IMR-90 (cell line): ENCODE data around the gene ALPK3. TPM values are rescaled to one million over a fixed set of nuclear protein-coding genes. Genes with fewer than 3 reads are reported as not detected.

ENCODE experiments used
- ATAC-seq: fragments of 200-7000 bp; cut with Tn5 transposase; 2 replicates; pipeline ENCODE4 v1.9.1; 2020; ENCODE audit warnings: low read depth, mild to moderate bottlenecking, moderate library complexity
- BruUV-seq: library from RNA; stranded (reverse); fragments of 400-500 nt; replicated peaks from 2 replicates; lab custom pipeline; 2021; lab: Mats Ljungman, UMichigan
- CTCF ChIA-PET: fragments of 300-600 bp; formaldehyde crosslinking; extraction: SDS; loops from one replicate; lab custom pipeline; 2021; ENCODE audit warnings: antibody characterized with exemption; lab: Yijun Ruan, JAX
- POLR2A ChIA-PET: fragments of 300-600 bp; sonication (Branson Sonifier 250); formaldehyde crosslinking; loops from one replicate; lab custom pipeline; 2022; ENCODE audit warnings: antibody characterized with exemption; ENCODE audit not compliant: unreplicated experiment; lab: Charles Lee
- DNase-seq: peaks from one replicate; pipeline ENCODE4 v3.0.0; 2013
- H2AFZ ChIP-seq: replicated peaks from 2 replicates; pipeline ENCODE3; 2013; ENCODE audit warnings: low read length, mild to moderate bottlenecking; ENCODE audit not compliant: poor library complexity
- H2AK5ac ChIP-seq: 2 replicates; pipeline ENCODE4 v1.6.1; 2013; ENCODE audit warnings: low read depth, low read length, inconsistent platforms
- H2AK9ac ChIP-seq: replicated peaks from 2 replicates; pipeline ENCODE3; 2013; ENCODE audit warnings: mild to moderate bottlenecking, low read depth, low read length, moderate library complexity; ENCODE audit not compliant: poor library complexity
- H2BK120ac ChIP-seq: 2 replicates; pipeline ENCODE4 v1.6.1; 2013; ENCODE audit warnings: low read depth, low read length, inconsistent platforms
- H2BK15ac ChIP-seq: 3 replicates; pipeline ENCODE4 v1.6.1; 2013; ENCODE audit warnings: low read depth, low read length, inconsistent platforms
- H2BK20ac ChIP-seq: 2 replicates; pipeline ENCODE4 v1.6.1; 2013; ENCODE audit warnings: low read depth, mild to moderate bottlenecking, inconsistent platforms, low read length, moderate library complexity
- H2BK5ac ChIP-seq: 2 replicates; pipeline ENCODE4 v1.6.1; 2013; ENCODE audit warnings: mild to moderate bottlenecking, low read depth, low read length, inconsistent platforms; ENCODE audit not compliant: poor library complexity, severe bottlenecking
- H3K14ac ChIP-seq: replicated peaks from 2 replicates; pipeline ENCODE4 v1.6.1; 2013; ENCODE audit warnings: low read depth, low read length, inconsistent platforms
- H3K18ac ChIP-seq: 2 replicates; pipeline ENCODE4 v1.6.1; 2013; ENCODE audit warnings: low read depth, low read length, control low read depth
- H3K23ac ChIP-seq: 2 replicates; pipeline ENCODE4 v1.6.1; 2013; ENCODE audit warnings: low read depth, low read length, inconsistent platforms
- H3K27ac ChIP-seq: 2 replicates; pipeline ENCODE4 v1.5.1; 2013; ENCODE audit warnings: mild to moderate bottlenecking, control low read depth, low read length; ENCODE audit not compliant: insufficient read depth
- H3K27me3 ChIP-seq: 2 replicates; pipeline ENCODE4 v1.6.1; 2013; ENCODE audit warnings: low read length; ENCODE audit not compliant: control insufficient read depth, insufficient read depth
- H3K36me3 ChIP-seq: 2 replicates; pipeline ENCODE4 v1.6.1; 2013; ENCODE audit warnings: low read length, mixed read lengths; ENCODE audit not compliant: control insufficient read depth, insufficient read depth
- H3K4ac ChIP-seq: 2 replicates; pipeline ENCODE4 v1.6.1; 2013; ENCODE audit warnings: low read depth, low read length, inconsistent platforms
- H3K4me1 ChIP-seq: 2 replicates; pipeline ENCODE4 v1.6.1; 2013; ENCODE audit warnings: low read length, mixed read lengths; ENCODE audit not compliant: control insufficient read depth, insufficient read depth
- H3K4me2 ChIP-seq: 2 replicates; pipeline ENCODE4 v1.6.1; 2013; ENCODE audit warnings: low read depth, mild to moderate bottlenecking, control low read depth, low read length, moderate library complexity
- H3K4me3 ChIP-seq: 2 replicates; pipeline ENCODE4 v1.5.1; 2013; ENCODE audit warnings: low read depth, mild to moderate bottlenecking, control low read depth, low read length, moderate library complexity; ENCODE audit not compliant: insufficient read depth
- H3K56ac ChIP-seq: 2 replicates; pipeline ENCODE4 v1.6.1; 2013; ENCODE audit warnings: low read length, inconsistent platforms; ENCODE audit not compliant: insufficient read depth; ENCODE audit errors: extremely low read depth
- H3K79me1 ChIP-seq, 2 experiments: 2 replicates each; pipeline ENCODE4 v1.6.1; 2013; ENCODE audit warnings: low read length in 2 of 2, inconsistent platforms in 1 of 2, low read depth in 1 of 2
- H3K9ac ChIP-seq: 2 replicates; pipeline ENCODE4 v1.6.1; 2013; ENCODE audit warnings: low read depth, low read length, control low read depth
- H3K9me1 ChIP-seq: 2 replicates; pipeline ENCODE4 v1.6.1; 2013; ENCODE audit warnings: low read length, inconsistent platforms; ENCODE audit not compliant: insufficient read depth
- H3K9me3 ChIP-seq: 2 replicates; pipeline ENCODE4 v1.6.1; 2013; ENCODE audit warnings: low read length; ENCODE audit not compliant: control insufficient read depth, insufficient read depth
- H4K20me1 ChIP-seq: 2 replicates; pipeline ENCODE4 v1.6.1; 2013; ENCODE audit warnings: low read length, inconsistent platforms; ENCODE audit not compliant: insufficient read depth
- H4K5ac ChIP-seq: 2 replicates; pipeline ENCODE4 v1.6.1; 2013; ENCODE audit warnings: mild to moderate bottlenecking, low read depth, low read length, control low read depth
- H4K8ac ChIP-seq, 2 experiments: 2 replicates each; pipeline ENCODE4 v1.6.1; 2013; ENCODE audit warnings: low read depth in 2 of 2, low read length in 2 of 2, control low read depth in 1 of 2, inconsistent platforms in 1 of 2
- H4K91ac ChIP-seq: 2 replicates; pipeline ENCODE4 v1.6.1; 2013; ENCODE audit warnings: low read depth, low read length, inconsistent platforms; ENCODE audit not compliant: insufficient read depth
- CEBPB ChIP-seq: IDR thresholded peaks from 2 replicates; pipeline ENCODE4 v1.6.1; 2012; ENCODE audit warnings: low read depth, low read length, improper control_type of control experiment
- ELK1 ChIP-seq: fragments of 150-350 bp; IDR thresholded peaks from 2 replicates; pipeline ENCODE4 v1.6.1; 2016; ENCODE audit warnings: low read depth, mild to moderate bottlenecking, low read length, moderate library complexity, borderline replicate concordance
- MAZ ChIP-seq: IDR thresholded peaks from 2 replicates; pipeline ENCODE4 v1.6.1; 2012; ENCODE audit warnings: low read depth, mild to moderate bottlenecking, low read length, improper control_type of control experiment, moderate library complexity, borderline replicate concordance
- MXI1 ChIP-seq: IDR thresholded peaks from 2 replicates; pipeline ENCODE4 v1.6.1; 2012; ENCODE audit warnings: low read depth, mild to moderate bottlenecking, low read length, moderate library complexity, borderline replicate concordance
- NFE2L2 ChIP-seq: fragments of 150-350 bp; IDR thresholded peaks from 2 replicates; pipeline ENCODE4 v1.6.1; 2016; ENCODE audit warnings: low read depth, mild to moderate bottlenecking, low read length
- POLR2A ChIP-seq: IDR thresholded peaks from 2 replicates; pipeline ENCODE4 v1.6.1; 2012; ENCODE audit warnings: mild to moderate bottlenecking, low read depth, low read length
- RCOR1 ChIP-seq: IDR thresholded peaks from 2 replicates; pipeline ENCODE4 v1.6.1; 2012; ENCODE audit warnings: mild to moderate bottlenecking, low read length, improper control_type of control experiment; ENCODE audit not compliant: insufficient replicate concordance
- USF2 ChIP-seq: fragments of 150-350 bp; IDR thresholded peaks from 2 replicates; pipeline ENCODE4 v1.6.1; 2017; ENCODE audit warnings: mild to moderate bottlenecking, antibody characterized with exemption, low read length, low read depth
- WGBS, 2 experiments: methylation state at CpG; one replicate each; pipeline versions ENCODE4 v1.1.5 to v1.1.7; 2013; ENCODE audit warnings: missing lambda C conversion rate in 2 of 2; ENCODE audit not compliant: insufficient read length in 1 of 2; ENCODE audit errors: extremely low coverage in 2 of 2; 5-methylcytosine and 5-hydroxymethylcytosine counted together
- dilution Hi-C: fragments of 300-500 bp; cut with HindIII; formaldehyde crosslinking; loops from one replicate; pipeline ENCODE4 v1.14.3; 2018; ENCODE audit warnings: low sequenced_read_pairs; ENCODE audit not compliant: unreplicated experiment
- in situ Hi-C: fragments of 300-500 bp; cut with MboI; formaldehyde crosslinking; loops from 3 replicates; pipeline ENCODE4 v1.14.3; 2019; ENCODE audit warnings: low sequenced_read_pairs, inconsistent platforms, mixed read lengths
- intact Hi-C: fragments of 100-400 bp; cut with micrococcal nuclease; formaldehyde crosslinking; loops from 2 replicates; pipeline ENCODE4 v1.10.0; 2022
- polyA plus RNA-seq, 3 experiments: library from polyadenylated mRNA; depleted of rRNA; stranded (reverse); fragments of >200 nt; gene quantifications; 2 replicates each; pipeline ENCODE4 v1.2.3, GENCODE V29; 2012; ENCODE audit warnings: low replicate concordance in 1 of 3
- total RNA-seq: library from RNA; depleted of rRNA; stranded (reverse); fragments of >200 nt; gene quantifications from 2 replicates; pipeline ENCODE4 v1.2.3, GENCODE V29; 2012

Gene ALPK3
- total and polyA plus RNA-seq, 2 of the 4 experiments (the other 2 are of a cell fraction), result under 0.01 to 0.26 TPM

- intact Hi-C loops (loop anchor here (5.0 kb wide), 1 partner anchor 201 kb away; no protein-coding TSS in a partner anchor), dilution Hi-C loops (no loop called here), in situ Hi-C loops (no loop called here)
- Histone ChIP-seq H4K5ac (no peak overlapping the region), H2AFZ (no peak overlapping the region), H3K9me3 (peaks cover 3% of the 10 kb centered on the region; the same call in 1 of the 2 replicates), H3K4me2 (no peak overlapping the region), H3K9ac (no peak overlapping the region), H2AK5ac (no peak overlapping the region), H3K27me3 (peaks cover 2% of the 10 kb centered on the region; the same call in 1 of the 2 replicates), H3K4me3 (no peak overlapping the region), H3K27ac (no peak overlapping the region), H3K4ac (no peak overlapping the region), H3K4me1 (peaks cover 1% of the 10 kb centered on the region; the same call in 1 of the 2 replicates), H3K9me1 (no peaks in the 10 kb centered on the region), H2BK120ac (no peak overlapping the region), H4K91ac (no peak overlapping the region), H4K20me1 (no peaks in the 10 kb centered on the region), H2AK9ac (no peak overlapping the region), H3K79me1 (no peaks in the 10 kb centered on the region), H3K36me3 (no peaks in the 10 kb centered on the region), H3K18ac (no peak overlapping the region), H3K14ac (no peak overlapping the region), H3K23ac (no peak overlapping the region), H2BK5ac (no peak overlapping the region), H2BK15ac (no peak overlapping the region), H3K56ac (no peak overlapping the region), H4K8ac (no peak overlapping the region), H2BK20ac (no peak overlapping the region)
- WGBS, 2 experiments, result no CpG with 5 or more reads among the region's 1 CpG
- DNase-seq, result no peak
- CTCF ChIA-PET, result no interaction called here
- ATAC-seq, result no peak
- POLR2A ChIA-PET, result no interaction called here
- no TSS peak for BruUV-seq
- TF ChIP-seq NFE2L2 (no peak), POLR2A (no peak), USF2 (no peak), RCOR1 (no peak), ELK1 (no peak), MXI1 (no peak), CEBPB (no peak), MAZ (no peak)
Observed at GRCh38 chr15:84846269-84846668, 29.1 kb downstream of the ALPK3 start.
